B cell (primary cell): ENCODE data around the gene C1orf115. TPM values are rescaled to one million over a fixed set of nuclear protein-coding genes. Genes with fewer than 3 reads are reported as not detected.

Experiments
- ATAC-seq: fragments of 200-7000 bp; cut with Tn5 transposase; one replicate; pipeline ENCODE4 v1.10.0; 2021; ENCODE audit warnings: low read depth, mild to moderate bottlenecking, moderate number of reproducible peaks, moderate library complexity
- CTCF ChIA-PET: fragments of 350-600 bp; sonication (Branson Sonifier 250); formaldehyde crosslinking; loops from one replicate; lab custom pipeline; 2021; ENCODE audit warnings: antibody characterized with exemption, inconsistent platforms; lab: Charles Lee
- POLR2A ChIA-PET: fragments of 350-600 bp; sonication (Branson Sonifier 250); formaldehyde crosslinking; loops from one replicate; lab custom pipeline; 2021; ENCODE audit warnings: antibody characterized with exemption; lab: Charles Lee
- DNase-seq: peaks from one replicate; pipeline ENCODE4 v3.0.0; 2013
- H2AFZ ChIP-seq: 2 replicates; pipeline ENCODE4 v1.6.1; 2012; ENCODE audit warnings: mild to moderate bottlenecking, low read depth, low read length; ENCODE audit not compliant: insufficient read depth, poor library complexity, severe bottlenecking
- H3K27ac ChIP-seq, 2 donors: 1 replicate in 1 of 2; 2 replicates in 1 of 2; pipeline ENCODE4 v1.5.1; 2012 to 2013; ENCODE audit warnings: low read length in 2 of 2, mild to moderate bottlenecking in 2 of 2, moderate library complexity in 1 of 2
- H3K27me3 ChIP-seq, 4 experiments: fragments of 200-600 bp in 1 of 4; sonication (generic) in 1 of 4; replicated peaks in 1 of 4; 1 replicate in 2 of 4; 2 replicates in 2 of 4; pipeline versions ENCODE4 v1.6.1 to v1.7.0; 2013 to 2016; ENCODE audit warnings: low read length in 3 of 4, mild to moderate bottlenecking in 2 of 4, mixed read lengths in 1 of 4, moderate library complexity in 1 of 4; ENCODE audit not compliant: insufficient read depth in 4 of 4, control insufficient read depth in 3 of 4; ENCODE audit errors: control extremely low read depth in 1 of 4
- H3K36me3 ChIP-seq, 2 experiments: replicated peaks in 1 of 2; 1 replicate in 1 of 2; 2 replicates in 1 of 2; pipeline versions ENCODE4 v1.6.1 to v1.7.1; 2013; ENCODE audit warnings: low read length in 1 of 2; ENCODE audit not compliant: insufficient read depth in 2 of 2, control insufficient read depth in 1 of 2; ENCODE audit errors: control extremely low read depth in 1 of 2, extremely low read depth in 1 of 2
- H3K4me1 ChIP-seq, 2 donors: fragments of 200-600 bp in 1 of 2; sonication (generic) in 1 of 2; 1 replicate in 1 of 2; 2 replicates in 1 of 2; pipeline versions ENCODE4 v1.5.1 to v1.6.1; 2013 to 2017; ENCODE audit warnings: low read length in 2 of 2; ENCODE audit not compliant: control insufficient read depth in 2 of 2, insufficient read depth in 2 of 2
- H3K4me2 ChIP-seq: replicated peaks from 2 replicates; pipeline ENCODE3; 2012; ENCODE audit warnings: mild to moderate bottlenecking, low read depth, low read length; ENCODE audit not compliant: poor library complexity, severe bottlenecking
- H3K4me3 ChIP-seq, 5 experiments: fragments of 200-600 bp in 1 of 5; sonication (generic) in 1 of 5; 1 replicate in 3 of 5; 2 replicates in 2 of 5; pipeline versions ENCODE4 v1.5.1 to v1.7.0; 2011 to 2016; ENCODE audit warnings: low read length in 4 of 5, mild to moderate bottlenecking in 4 of 5, low read depth in 2 of 5, control low read depth in 1 of 5, moderate library complexity in 1 of 5; ENCODE audit not compliant: insufficient read depth in 1 of 5; ENCODE audit errors: control extremely low read depth in 1 of 5, extremely low read depth in 1 of 5
- H3K79me2 ChIP-seq: fragments of 200-600 bp; sonication (generic); one replicate; pipeline ENCODE4 v1.6.0; 2016; ENCODE audit warnings: low read length; ENCODE audit not compliant: control insufficient read depth, insufficient read depth
- H3K9ac ChIP-seq: fragments of 200-600 bp; sonication (generic); 2 replicates; pipeline ENCODE4 v1.6.1; 2017; ENCODE audit warnings: mild to moderate bottlenecking, low read length, moderate library complexity
- H3K9me3 ChIP-seq, 3 donors: one replicate each; pipeline versions ENCODE4 v1.6.1 to v1.7.1; 2013; ENCODE audit warnings: low read length in 2 of 3; ENCODE audit not compliant: control insufficient read depth in 2 of 3, insufficient read depth in 1 of 3; ENCODE audit errors: control extremely low read depth in 1 of 3
- H4K20me1 ChIP-seq: 2 replicates; pipeline ENCODE4 v1.6.0; 2012; ENCODE audit warnings: mild to moderate bottlenecking, low read length; ENCODE audit not compliant: insufficient read depth, control insufficient read depth, poor library complexity, severe bottlenecking
- H3K27ac Mint-ChIP-seq: one replicate; pipeline ENCODE4 v1.8.0; 2021; ENCODE audit warnings: mixed read lengths
- H3K27me3 Mint-ChIP-seq: one replicate; pipeline ENCODE4 v1.8.0; 2021; ENCODE audit warnings: mixed read lengths
- H3K4me1 Mint-ChIP-seq: one replicate; pipeline ENCODE4 v1.8.0; 2021; ENCODE audit warnings: mixed read lengths
- H3K4me3 Mint-ChIP-seq: one replicate; pipeline ENCODE4 v1.8.0; 2021; ENCODE audit warnings: mixed read lengths
- H3K9me3 Mint-ChIP-seq: one replicate; pipeline ENCODE4 v1.8.0; 2022; ENCODE audit warnings: mixed read lengths; ENCODE audit not compliant: insufficient read depth
- EZH2 ChIP-seq: IDR thresholded peaks from 2 replicates; pipeline ENCODE4 v1.6.1; 2012; ENCODE audit warnings: borderline replicate concordance, low read depth, mild to moderate bottlenecking, moderate library complexity, low read length; ENCODE audit not compliant: insufficient read depth, poor library complexity, severe bottlenecking
- WGBS: methylation state at CpG from one replicate; pipeline ENCODE4 v1.1.5; 2013; ENCODE audit warnings: missing lambda C conversion rate; ENCODE audit not compliant: insufficient coverage; 5-methylcytosine and 5-hydroxymethylcytosine counted together
- intact Hi-C: fragments of 100-400 bp; cut with micrococcal nuclease; formaldehyde crosslinking; loops from one replicate; pipeline ENCODE4 v1.10.0; 2022
- polyA plus RNA-seq: library from polyadenylated mRNA; depleted of rRNA; stranded (reverse); fragments of >200 nt; gene quantifications from 2 replicates; pipeline ENCODE4 v1.2.3, GENCODE V29; 2012
- total RNA-seq, 2 donors: library from RNA; stranded (reverse); fragments of 120-200 nt in 1 of 2; gene quantifications; 1 replicate in 1 of 2; 2 replicates in 1 of 2; pipeline versions ENCODE4 v1.2.3 to v1.2.4, GENCODE V29; 2013 to 2022
- TF ChIP-seq, protein P1 (sequence below): fragments of 200-600 bp; IDR thresholded peaks from one replicate; pipeline ENCODE4 v1.8.0; 2022; ENCODE audit warnings: antibody characterized with exemption, mild to moderate bottlenecking

The C1orf115 gene
- total and polyA plus RNA-seq, 2 donors (not counting 1 experiment from before 2014, with no cell fraction given): 6.4 to 19.5 TPM

DNA sequence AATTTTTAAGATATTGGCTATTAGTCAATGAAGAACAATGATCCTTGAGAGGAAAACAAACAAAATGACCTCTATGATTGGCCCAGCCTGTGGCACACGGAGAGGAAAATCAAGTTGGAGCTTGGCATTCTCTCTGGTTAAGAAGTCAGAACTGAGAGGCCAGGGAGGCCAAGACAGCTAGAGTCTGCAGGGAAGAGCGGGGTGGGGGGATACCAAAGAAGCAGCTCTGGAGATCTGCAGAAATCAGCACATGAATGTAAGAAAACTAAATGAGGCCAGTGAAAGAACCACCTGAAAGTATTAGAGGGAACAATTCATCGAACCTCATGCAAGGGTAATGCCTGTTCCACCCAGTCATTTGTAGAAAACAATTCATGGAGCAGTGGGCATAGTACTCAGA, 23.8 kb upstream of the C1orf115 start:
- 100% methylated on average over 2 of the region's 3 CpGs for WGBS
- Histone ChIP-seq H3K4me1 (no peaks in the 10 kb centered on the region), H3K36me3 (no peaks in the 10 kb centered on the region), H3K4me2 (no peak overlapping the region), H3K27ac (no peak overlapping the region), H2AFZ (no peak overlapping the region), H3K9me3 (peaks cover 0 to 11% (median 8%) of the 10 kb centered on the region in 3 donors), H4K20me1 (no peaks in the 10 kb centered on the region), H3K4me3 (no peak overlapping the region), H3K79me2 (no peaks in the 10 kb centered on the region), H3K27me3 (no peaks in the 10 kb centered on the region), H3K9ac (no peak overlapping the region)
- ATAC-seq (no peak), DNase-seq (no peak)
- H3K27me3 Mint-ChIP-seq: peaks cover 24% of the 10 kb centered on the region
- TF ChIP-seq, protein P1, sequence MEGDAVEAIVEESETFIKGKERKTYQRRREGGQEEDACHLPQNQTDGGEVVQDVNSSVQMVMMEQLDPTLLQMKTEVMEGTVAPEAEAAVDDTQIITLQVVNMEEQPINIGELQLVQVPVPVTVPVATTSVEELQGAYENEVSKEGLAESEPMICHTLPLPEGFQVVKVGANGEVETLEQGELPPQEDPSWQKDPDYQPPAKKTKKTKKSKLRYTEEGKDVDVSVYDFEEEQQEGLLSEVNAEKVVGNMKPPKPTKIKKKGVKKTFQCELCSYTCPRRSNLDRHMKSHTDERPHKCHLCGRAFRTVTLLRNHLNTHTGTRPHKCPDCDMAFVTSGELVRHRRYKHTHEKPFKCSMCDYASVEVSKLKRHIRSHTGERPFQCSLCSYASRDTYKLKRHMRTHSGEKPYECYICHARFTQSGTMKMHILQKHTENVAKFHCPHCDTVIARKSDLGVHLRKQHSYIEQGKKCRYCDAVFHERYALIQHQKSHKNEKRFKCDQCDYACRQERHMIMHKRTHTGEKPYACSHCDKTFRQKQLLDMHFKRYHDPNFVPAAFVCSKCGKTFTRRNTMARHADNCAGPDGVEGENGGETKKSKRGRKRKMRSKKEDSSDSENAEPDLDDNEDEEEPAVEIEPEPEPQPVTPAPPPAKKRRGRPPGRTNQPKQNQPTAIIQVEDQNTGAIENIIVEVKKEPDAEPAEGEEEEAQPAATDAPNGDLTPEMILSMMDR: no peak
- TF ChIP-seq EZH2: no peak
- CTCF ChIA-PET: no interaction called here
- no peaks in the 10 kb centered on the region for H3K4me1 Mint-ChIP-seq
- POLR2A ChIA-PET: no interaction called here
- peaks cover 3% of the 10 kb centered on the region for H3K9me3 Mint-ChIP-seq
- intact Hi-C loops: no loop called here
- no peak overlapping the region for H3K27ac Mint-ChIP-seq
- H3K4me3 Mint-ChIP-seq: no peak overlapping the region

- H2AFZ ChIP-seq: no peak overlapping the region
- H3K79me2 ChIP-seq: no peaks in the 10 kb centered on the region
- H3K27me3 ChIP-seq: no peaks in the 10 kb centered on the region
- DNase-seq: no peak
- Mint-ChIP-seq H3K9me3 (peaks cover 3% of the 10 kb centered on the region), H3K27me3 (peaks cover 18% of the 10 kb centered on the region), H3K4me1 (no peaks in the 10 kb centered on the region), H3K4me3 (no peak overlapping the region), H3K27ac (no peak overlapping the region)
- no CpG with 5 or more reads among the region's 1 CpG for WGBS
- TF ChIP-seq, protein P1: no peak
- TF ChIP-seq EZH2: no peak
- H3K4me2 ChIP-seq: no peak overlapping the region
- peaks cover 0 to 11% (median 9%) of the 10 kb centered on the region in 3 donors for H3K9me3 ChIP-seq
- H3K4me1 ChIP-seq: no peaks in the 10 kb centered on the region
- ChIA-PET POLR2A (no interaction called here), CTCF (interaction anchor here (1.1 to 1.3 kb wide), 2 partner anchors 9 to 10 kb away, joined by 3 to 4 read pairs; no protein-coding TSS in a partner anchor)
- no peaks in the 10 kb centered on the region for H4K20me1 ChIP-seq
- H3K27ac ChIP-seq: no peak overlapping the region
- no peak overlapping the region for H3K9ac ChIP-seq
- H3K36me3 ChIP-seq: no peaks in the 10 kb centered on the region
- intact Hi-C loops: no loop called here
- no peak for ATAC-seq
- H3K4me3 ChIP-seq: no peak overlapping the region
These were observed 21.2 kb upstream of the C1orf115 start for GRCh38 chr1:220669005-220669404.
